MG63 (cell line): ENCODE measurements around the gene NAIF1. TPM values are rescaled to one million over a fixed set of nuclear protein-coding genes. Genes with fewer than 3 reads are reported as not detected.
"Not testable (repeated sequence)": the region's sequence is repeated elsewhere in the genome, so short reads cannot be mapped to it uniquely, and the experiment has no call there.

Experiments
- DNase-seq: peaks from one replicate; pipeline ENCODE4 v3.0.0-alpha.2; 2020
- H3K27me3 ChIP-seq: fragments of 250-450 bp; sonication (Bioruptor Pico); 2 replicates; pipeline ENCODE4 v1.5.1; 2020; ENCODE audit warnings: mild to moderate bottlenecking, moderate library complexity
- H3K36me3 ChIP-seq: fragments of 250-450 bp; sonication (Bioruptor Pico); 2 replicates; pipeline ENCODE4 v1.5.1; 2020; ENCODE audit warnings: mild to moderate bottlenecking, moderate library complexity
- H3K4me3 ChIP-seq: fragments of 250-450 bp; sonication (Bioruptor Pico); 2 replicates; pipeline ENCODE4 v1.5.1; 2020; ENCODE audit warnings: mild to moderate bottlenecking, moderate library complexity
- H3K9me3 ChIP-seq: fragments of 250-450 bp; sonication (Bioruptor Pico); 2 replicates; pipeline ENCODE4 v1.5.1; 2020; ENCODE audit warnings: mild to moderate bottlenecking, moderate library complexity
- total RNA-seq: library from RNA; depleted of rRNA; stranded (reverse); fragments of >200 nt; shearing (Covaris generic); gene quantifications from 2 replicates; pipeline ENCODE4 v1.2.3, GENCODE V29; 2014; ENCODE audit warnings: low replicate concordance

Gene NAIF1
- total RNA-seq, 1 experiment from 2014 or later, result 10.7 TPM

DNA sequence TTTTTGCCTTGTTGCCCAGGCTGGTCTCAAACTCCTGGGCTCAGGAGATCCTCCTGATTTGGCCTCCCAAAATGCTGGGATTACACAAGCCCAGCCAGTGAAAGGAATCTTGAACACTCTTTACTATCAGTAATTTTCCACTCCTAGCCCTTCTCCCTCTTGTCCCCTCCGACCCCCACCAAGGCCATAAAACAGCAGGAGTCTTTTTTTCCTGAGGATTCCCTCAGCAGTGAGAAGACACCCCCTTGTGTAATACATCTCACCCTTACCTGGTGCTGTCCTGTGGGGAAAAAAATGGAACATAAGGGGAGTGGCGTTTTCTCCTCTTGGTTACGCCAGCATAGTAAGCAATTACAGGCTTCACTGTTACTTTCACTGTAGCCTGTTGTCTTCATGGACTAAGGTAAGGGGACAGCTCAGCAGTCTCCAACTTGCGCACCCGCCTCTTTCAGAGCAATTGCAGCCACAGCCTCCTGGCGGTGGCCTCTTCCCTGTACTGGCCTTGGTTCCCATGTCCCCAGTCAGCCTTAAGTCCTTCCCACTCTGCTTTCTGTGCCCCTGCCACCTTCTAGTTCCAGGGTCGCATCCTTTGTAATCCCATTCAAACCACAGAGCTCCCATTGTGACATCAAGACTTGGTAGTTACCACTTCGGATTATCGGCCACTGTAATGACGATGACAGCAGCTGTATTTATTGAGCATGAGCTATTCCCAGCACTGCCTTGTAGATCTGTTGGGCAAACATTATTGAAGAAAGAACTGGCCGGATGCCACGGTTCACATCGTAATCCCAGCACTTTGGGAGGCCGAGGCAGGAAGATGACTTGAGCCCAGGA lies 10.0 kb downstream of the NAIF1 start:
- H3K27me3 ChIP-seq, result no peaks in the 10 kb centered on the region
- no peaks in the 10 kb centered on the region for H3K36me3 ChIP-seq
- DNase-seq, result no peak
- H3K9me3 ChIP-seq, result no peaks in the 10 kb centered on the region
- H3K4me3 ChIP-seq, result no peak overlapping the region

DNA sequence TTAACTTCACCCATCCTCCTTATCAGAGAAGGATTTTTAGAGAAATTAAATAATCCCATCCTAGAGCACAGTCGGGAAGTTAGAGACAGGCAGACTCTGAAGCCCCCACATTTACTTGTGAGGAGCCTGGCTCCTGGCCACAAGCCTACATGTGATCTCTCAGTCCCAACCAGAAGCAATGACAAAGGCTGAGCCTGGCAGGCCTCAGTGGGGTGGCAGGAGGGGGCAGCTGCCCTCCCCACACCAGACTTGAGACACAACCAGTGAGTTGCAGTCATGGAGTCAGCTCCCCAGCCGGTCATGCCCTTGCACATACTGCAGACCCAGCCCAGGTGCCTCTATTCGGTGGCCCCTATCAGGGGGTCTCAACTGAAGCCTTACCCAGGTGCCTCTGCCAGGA lies 11.0 kb downstream of the NAIF1 start:
- no peaks in the 10 kb centered on the region for H3K36me3 ChIP-seq
- DNase-seq, result no peak
- H3K4me3 ChIP-seq, result no peak overlapping the region
- H3K9me3 ChIP-seq, result no peaks in the 10 kb centered on the region
- no peaks in the 10 kb centered on the region for H3K27me3 ChIP-seq

DNA sequence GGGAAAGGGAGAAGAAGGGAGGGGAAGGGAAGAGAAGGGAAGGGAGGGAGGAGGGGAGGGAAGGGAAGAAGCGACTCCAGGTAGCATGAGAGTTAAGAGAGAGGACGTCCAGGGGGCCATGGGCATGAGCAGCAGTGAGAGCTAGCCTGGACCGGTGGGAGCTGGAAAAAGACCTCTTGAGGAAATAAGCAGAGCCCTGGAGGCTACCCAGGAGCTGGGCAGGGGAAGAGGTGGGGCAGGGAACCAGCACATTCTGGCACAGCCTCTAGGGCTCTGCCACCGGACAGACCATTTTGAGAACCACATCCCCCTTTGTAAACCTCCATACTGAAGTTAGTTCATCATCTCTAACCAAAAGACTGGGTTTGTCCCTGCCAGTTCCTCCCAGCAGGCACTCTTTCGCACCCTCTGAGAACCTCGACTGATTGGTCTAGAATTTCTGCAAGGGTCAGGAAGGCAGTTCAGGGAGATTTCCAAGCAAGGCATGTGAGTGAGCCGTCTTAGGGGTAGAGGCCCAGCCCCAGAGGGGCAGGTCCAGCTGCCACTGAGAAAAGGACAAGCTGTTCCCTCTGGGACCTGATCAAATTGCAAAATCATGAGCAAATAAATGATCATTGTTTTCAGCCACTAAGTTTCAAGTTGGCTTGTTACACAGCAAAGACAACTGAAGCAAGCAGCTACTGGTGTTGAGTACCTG lies 11.6 kb downstream of the NAIF1 start:
- no peak for DNase-seq
- Histone ChIP-seq H3K36me3 (no peaks in the 10 kb centered on the region), H3K4me3 (no peak overlapping the region), H3K27me3 (no peaks in the 10 kb centered on the region), H3K9me3 (no peaks in the 10 kb centered on the region)

DNA sequence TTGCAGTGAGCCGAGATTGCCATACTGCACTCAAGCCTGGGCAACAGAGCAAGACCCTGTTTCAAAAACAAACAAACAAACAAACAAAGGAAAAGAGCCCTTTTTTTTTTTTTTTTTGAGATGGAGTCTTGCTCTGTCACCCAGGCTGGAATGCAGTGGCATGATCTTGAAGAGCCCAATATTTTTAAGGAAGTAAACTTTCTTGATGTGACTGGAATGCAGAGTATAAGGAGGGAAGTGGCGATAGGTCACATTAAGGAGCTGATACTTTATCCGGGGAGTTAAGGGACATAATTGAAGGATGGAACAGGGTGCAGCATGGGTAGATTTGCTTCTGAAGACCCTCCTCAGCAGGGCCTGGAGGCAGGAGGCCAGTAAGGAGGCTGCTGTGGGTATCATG lies 13.0 kb downstream of the NAIF1 start:
- H3K4me3 ChIP-seq, result no peak overlapping the region
- H3K36me3 ChIP-seq, result no peaks in the 10 kb centered on the region
- DNase-seq, result no peak
- no peaks in the 10 kb centered on the region for H3K27me3 ChIP-seq
- no peaks in the 10 kb centered on the region for H3K9me3 ChIP-seq

DNA sequence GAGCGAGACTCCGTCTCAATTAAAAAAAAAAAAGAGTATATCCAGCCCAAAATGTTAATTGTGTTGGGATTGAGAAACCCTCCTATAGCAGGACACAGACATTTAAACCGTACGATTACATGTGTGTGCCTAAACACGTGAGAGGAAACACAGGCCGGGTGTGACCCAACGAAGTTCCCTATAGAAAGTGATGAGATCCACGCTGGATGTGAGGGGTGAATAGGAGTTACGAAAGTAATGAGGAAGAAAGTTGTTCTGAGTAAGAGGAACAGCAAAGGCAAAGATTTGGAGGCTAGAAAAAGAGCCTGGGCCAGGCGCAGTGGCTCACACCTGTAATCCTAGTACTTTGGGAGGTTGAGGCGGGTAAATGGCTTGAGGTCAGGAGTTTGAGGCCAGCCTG lies 13.6 kb downstream of the NAIF1 start:
- Histone ChIP-seq H3K4me3 (no peak overlapping the region), H3K9me3 (no peaks in the 10 kb centered on the region), H3K36me3 (no peaks in the 10 kb centered on the region), H3K27me3 (no peaks in the 10 kb centered on the region)
- no peak for DNase-seq

DNA sequence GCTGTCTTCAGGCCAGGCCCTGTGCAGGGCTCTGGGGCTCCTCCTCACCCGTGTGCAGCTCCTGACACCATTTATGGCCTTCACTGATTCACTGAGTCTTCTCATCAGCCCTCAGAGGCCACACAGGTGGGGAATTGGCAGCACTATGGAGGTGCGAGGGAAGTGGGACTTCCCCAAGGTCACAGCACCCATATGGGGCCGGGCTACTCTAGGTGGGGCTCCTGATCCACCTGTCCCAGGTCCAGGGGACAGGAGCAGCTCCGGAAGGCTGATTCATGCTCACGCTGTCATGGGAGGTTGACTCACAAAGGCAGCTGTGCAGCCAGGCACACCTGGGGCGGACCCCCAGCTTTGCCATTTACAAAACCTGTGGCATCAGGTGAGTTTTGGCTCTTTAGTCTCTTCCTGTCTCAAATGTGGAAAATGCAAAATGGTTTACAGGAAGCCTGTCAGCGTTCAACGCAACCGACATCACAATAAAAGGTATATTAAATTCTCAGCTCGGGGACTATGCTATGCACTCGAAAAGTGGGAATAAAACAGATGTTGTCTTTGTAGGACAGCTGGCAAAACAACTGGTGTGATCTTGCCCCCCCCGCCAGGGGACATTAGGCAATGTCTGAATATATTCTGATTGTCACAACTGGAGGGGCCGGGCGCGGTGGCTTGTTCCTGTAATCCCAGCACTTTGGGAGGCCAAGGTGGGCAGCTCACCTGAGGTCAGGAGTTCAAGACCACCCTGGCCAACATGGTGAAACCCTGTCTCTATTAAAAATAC lies 15.0 kb downstream of the NAIF1 start:
- Histone ChIP-seq H3K36me3 (no peaks in the 10 kb centered on the region), H3K4me3 (no peak overlapping the region), H3K9me3 (no peaks in the 10 kb centered on the region), H3K27me3 (no peaks in the 10 kb centered on the region)
- DNase-seq, result no peak

DNA sequence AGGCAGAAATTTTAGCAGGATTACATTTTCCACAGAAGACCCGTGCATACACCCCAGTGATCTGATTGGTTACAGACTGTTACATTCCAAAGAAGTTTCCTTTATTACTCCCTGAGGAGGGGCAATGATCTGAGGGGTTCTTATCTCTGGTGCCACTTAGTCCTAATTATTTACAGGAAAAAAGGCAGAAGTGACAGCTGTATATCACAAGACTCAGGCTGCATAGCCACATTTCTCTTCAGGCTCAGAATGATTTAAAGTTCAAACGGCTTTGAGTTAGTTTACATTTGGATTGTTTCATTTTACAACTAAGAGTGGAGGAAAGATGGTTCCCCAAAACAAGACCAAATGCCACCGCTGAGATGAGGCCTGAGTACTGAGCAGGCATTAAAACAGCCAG lies 17.3 kb downstream of the NAIF1 start:
- no peak overlapping the region for H3K4me3 ChIP-seq
- no peaks in the 10 kb centered on the region for H3K9me3 ChIP-seq
- H3K36me3 ChIP-seq, result no peaks in the 10 kb centered on the region
- DNase-seq, result no peak
- H3K27me3 ChIP-seq, result no peaks in the 10 kb centered on the region

DNA sequence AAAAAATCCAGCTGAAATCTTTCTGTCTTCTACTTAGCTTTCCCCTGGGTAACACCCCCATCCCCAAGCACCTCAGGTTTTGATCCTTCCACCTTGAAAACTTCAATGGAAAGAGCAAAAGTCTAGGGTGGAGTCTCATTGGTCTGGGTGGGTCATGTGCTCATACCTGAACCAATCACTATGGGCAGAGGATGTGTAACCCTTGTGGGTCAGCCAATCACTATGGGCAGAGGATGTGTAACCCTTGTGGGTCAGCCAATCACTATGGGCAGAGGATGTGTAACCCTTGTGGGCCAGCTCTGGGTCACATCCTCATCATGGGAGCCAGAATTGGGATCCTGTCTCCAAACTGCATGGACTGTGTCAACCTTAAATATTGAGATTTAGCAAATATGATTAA lies 18.5 kb downstream of the NAIF1 start:
- Histone ChIP-seq H3K27me3 (no peaks in the 10 kb centered on the region), H3K36me3 (no peaks in the 10 kb centered on the region), H3K4me3 (no peak overlapping the region), H3K9me3 (no peaks in the 10 kb centered on the region)
- no peak for DNase-seq

DNA sequence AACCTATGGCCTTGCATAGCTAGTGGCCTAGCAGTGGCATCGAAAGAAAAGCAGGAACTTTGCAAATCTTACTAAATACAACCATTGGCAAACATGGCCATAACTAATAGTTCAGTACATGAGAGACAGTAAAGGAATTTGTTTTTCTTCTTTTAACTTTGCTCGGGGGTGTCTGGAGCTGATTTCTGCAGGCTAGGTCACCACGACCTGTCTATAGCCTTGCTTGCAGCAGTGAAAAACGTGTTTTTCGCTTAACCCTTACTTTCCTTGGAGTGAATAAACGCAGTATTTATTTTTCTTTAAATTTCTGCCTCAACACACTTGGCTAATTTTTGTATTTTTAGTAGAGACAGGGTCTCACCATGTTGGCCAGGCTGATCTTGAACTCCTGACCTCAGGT lies 19.9 kb downstream of the NAIF1 start:
- Histone ChIP-seq H3K4me3 (no peak overlapping the region), H3K27me3 (no peaks in the 10 kb centered on the region), H3K9me3 (no peaks in the 10 kb centered on the region), H3K36me3 (no peaks in the 10 kb centered on the region)
- DNase-seq, result no peak

DNA sequence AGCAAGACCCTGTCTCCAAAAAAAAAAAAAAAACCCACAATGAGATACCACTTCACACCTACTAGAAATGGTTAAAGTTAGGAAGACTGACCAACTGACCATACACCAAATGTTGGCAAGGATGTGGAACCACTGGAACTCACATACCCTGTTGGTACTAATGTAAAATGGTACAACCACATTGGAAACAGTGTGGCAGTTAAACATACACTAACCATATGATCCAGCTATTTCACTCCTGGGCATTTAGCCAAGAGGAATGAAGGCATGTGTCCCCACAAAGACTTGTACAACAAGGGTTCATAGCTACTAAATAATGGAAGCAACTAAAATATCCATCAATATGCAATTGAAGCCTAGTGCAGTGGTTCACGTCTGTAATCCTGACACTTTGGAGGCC lies 21.3 kb downstream of the NAIF1 start:
- no peak overlapping the region for H3K4me3 ChIP-seq
- no peaks in the 10 kb centered on the region for H3K27me3 ChIP-seq
- H3K9me3 ChIP-seq, result no peaks in the 10 kb centered on the region
- no peak for DNase-seq
- no peaks in the 10 kb centered on the region for H3K36me3 ChIP-seq

DNA sequence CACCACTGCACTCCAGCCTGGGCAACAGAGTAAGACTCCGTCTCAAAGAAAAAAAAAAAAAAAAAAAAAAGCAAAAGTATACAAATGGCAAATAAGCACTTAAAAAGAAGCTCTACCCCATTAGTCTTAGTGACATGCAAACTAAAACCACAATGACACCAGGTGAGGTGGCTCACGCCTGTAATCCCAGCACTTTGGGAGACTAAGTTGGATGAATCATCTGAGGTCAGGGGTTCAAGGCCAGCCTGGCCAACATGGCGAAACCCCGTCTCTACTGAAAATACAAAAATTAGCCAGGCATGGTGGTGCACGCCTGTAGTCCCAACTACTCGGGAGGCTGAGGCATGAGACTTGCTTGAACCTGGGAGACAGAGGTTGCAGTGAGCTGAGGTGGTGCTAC lies 21.7 kb downstream of the NAIF1 start:
- not testable (repeated sequence) for H3K27me3 ChIP-seq, DNase-seq, H3K36me3 ChIP-seq, H3K9me3 ChIP-seq, H3K4me3 ChIP-seq

DNA sequence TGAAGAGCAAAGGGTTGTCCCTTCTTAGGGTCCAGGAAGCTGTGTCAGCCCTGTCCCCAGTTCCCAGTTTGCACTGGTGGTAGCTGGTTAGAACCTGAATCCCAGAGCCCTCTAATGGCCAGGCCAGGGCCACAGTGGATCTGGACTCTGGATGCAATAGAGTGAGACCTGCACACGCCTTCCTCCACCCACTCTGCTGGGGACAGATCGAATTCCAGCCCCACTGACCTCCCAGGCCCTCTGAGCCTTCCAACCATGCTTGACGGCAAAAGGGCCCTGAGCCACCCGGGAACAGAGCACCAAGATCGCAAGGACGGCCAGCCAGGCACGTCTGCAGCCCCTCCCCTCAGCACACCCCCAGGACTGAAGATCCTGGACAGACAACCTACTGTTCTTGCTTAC lies 23.7 kb downstream of the NAIF1 start:
- no peak for DNase-seq
- Histone ChIP-seq H3K9me3 (no peaks in the 10 kb centered on the region), H3K36me3 (no peaks in the 10 kb centered on the region), H3K27me3 (no peaks in the 10 kb centered on the region), H3K4me3 (no peak overlapping the region)

DNA sequence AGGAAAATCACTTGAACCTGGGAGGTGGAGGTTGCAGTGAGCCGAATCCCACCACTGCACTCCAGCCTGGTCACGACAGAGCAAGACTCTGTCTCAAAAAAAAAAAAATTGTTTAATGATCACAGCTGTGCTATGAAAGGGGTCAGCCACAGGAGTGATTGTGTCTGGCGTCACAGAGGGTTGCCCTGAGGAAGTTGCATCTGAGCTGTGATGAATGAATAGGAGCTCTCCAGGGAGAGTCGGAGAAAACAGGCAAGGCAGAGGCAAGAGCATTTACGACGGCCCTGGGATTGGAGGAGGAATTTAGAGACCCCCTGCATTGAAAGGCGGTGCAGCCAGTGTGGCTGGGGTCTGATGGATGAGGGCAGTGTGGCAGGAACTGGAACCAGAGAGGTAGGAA lies 25.1 kb downstream of the NAIF1 start:
- no peaks in the 10 kb centered on the region for H3K27me3 ChIP-seq
- H3K36me3 ChIP-seq, result no peaks in the 10 kb centered on the region
- DNase-seq, result no peak
- H3K4me3 ChIP-seq, result no peak overlapping the region
- H3K9me3 ChIP-seq, result no peaks in the 10 kb centered on the region

DNA sequence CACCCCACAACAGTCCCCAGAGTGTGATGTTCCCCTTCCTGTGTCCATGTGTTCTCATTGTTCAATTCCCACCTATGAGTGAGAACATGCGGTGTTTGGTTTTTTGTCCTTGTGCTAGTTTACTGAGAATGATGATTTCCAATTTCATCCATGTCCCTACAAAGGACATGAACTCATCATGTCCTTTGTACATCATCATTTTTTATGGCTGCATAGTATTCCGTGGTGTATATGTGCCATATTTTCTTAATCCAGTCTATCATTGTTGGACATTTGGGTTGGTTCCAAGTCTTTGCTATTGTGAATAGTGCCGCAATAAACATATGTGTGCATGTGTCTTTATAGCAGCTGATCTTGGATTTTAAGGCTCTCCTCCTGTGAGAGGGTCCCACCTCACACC lies 26.3 kb downstream of the NAIF1 start:
- not testable (repeated sequence) for DNase-seq, H3K9me3 ChIP-seq, H3K36me3 ChIP-seq

DNA sequence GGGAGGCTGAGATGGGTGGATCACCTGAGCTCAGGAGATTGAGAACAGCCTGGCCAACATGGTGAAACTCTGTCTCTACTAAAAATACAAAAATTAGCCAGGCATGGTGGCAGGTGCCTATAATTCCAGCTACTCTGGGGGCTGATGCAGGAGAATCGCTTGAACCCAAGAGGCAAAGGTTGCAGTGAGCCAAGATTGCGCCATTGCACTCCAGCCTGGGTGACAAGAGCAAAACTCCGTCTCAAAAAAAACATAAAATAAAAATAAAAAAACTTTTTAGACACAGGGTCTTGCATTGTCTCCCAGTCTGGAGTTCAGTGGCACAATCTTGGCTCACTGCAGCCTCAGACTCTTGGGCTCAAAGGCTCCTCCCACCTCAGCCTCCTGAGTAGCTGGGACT lies 30.6 kb downstream of the NAIF1 start:
- not testable (repeated sequence) for H3K9me3 ChIP-seq, H3K4me3 ChIP-seq, H3K36me3 ChIP-seq, DNase-seq, H3K27me3 ChIP-seq

More for the DNA sequence above, 26.3 kb downstream of the NAIF1 start:
- not testable (repeated sequence) for H3K4me3 ChIP-seq, H3K27me3 ChIP-seq

DNA sequence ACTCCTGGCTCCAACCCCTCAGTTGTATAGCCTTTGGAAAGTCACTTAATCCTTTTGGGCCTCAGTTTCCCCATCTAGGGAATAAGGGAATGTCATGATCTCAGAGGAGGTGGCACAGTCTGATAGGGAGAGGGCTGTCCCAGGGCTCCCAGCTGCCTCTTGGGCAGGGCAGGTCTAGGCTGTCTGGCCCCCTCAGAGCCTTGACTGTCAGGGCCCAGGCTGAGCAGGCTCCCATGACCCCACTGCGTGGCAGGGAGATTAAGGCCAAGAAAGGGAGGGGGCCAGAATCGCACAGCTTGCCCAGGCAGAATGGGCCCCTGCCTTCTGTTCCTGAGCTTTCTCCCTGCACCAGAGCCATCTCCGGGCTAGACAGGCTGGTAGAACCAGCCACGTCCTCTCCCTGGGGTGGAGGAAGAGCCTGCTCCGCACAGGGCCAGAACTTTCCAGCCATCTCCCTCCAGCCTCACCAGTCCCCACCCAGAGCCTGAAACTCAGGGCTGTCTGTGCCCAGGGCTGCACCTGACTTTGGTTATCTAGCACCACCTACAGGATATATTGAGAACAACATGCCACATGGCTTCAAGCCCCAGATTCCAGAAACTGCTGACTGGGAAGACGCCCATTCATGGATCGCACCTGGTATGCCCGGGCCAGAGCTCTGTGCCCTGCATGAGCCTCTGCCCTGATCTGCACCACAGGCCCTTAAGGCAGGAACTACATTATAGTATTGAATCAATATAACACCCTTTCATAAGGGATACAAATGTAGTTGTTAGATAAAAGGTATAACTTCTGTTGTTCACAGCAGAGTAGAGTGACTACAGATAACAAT lies 32.1 kb downstream of the NAIF1 start:
- no peaks in the 10 kb centered on the region; the same call in 1 of the 2 replicates for H3K9me3 ChIP-seq
- no peaks in the 10 kb centered on the region for H3K27me3 ChIP-seq
- H3K36me3 ChIP-seq, result no peaks in the 10 kb centered on the region

DNA sequence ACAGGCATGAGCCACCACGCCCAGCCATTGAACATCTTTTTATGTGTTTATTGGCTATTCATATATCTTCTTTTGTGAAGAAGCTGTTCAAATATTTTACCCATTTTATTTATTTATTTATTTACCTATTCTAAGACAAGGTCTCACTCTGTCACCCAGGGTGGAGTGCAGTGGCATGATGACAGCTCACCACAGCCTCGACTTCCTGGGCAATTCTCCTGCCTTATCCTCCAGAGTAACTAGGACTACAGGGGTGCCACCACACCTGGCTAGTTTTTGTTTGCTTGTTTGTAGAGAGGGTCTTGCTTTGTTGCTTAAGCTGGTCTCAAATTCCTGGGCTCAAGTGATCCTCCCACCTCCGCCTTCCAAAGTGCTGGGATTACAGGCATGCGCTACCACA lies 33.5 kb downstream of the NAIF1 start:
- no peaks in the 10 kb centered on the region for H3K36me3 ChIP-seq
- no peak for DNase-seq

More for the DNA sequence above, 32.1 kb downstream of the NAIF1 start:
- peak; percentile 27 for DNase-seq
- H3K4me3 ChIP-seq, result no peak overlapping the region

More for the DNA sequence above, 33.5 kb downstream of the NAIF1 start:
- Histone ChIP-seq H3K9me3 (no peaks in the 10 kb centered on the region; the same call in 1 of the 2 replicates), H3K27me3 (no peaks in the 10 kb centered on the region), H3K4me3 (no peak overlapping the region)
